Urothelium cell line (cell line): ENCODE data around the gene TRPM1.

Source experiments
- DNase-seq: peaks from one replicate; pipeline ENCODE4 v3.0.0; 2011; ENCODE audit warnings: low spot score, mixed read lengths
- FAIRE-seq: peaks from 2 replicates; lab custom pipeline; 2011; peaks lifted over from hg19 to GRCh38; lab: Jason Lieb, UNC

TRPM1 gene

GRCh38 chr15:30985081-30985531 lies 116.4 kb downstream of the TRPM1 start:
- no peak for DNase-seq

GRCh38 chr15:30984542-30984941 lies 117.0 kb downstream of the TRPM1 start:
- DNase-seq (no peak), FAIRE-seq (no peak)

More at GRCh38 chr15:30985081-30985531, 116.4 kb downstream of the TRPM1 start:
- FAIRE-seq, result no peak

- DNase-seq, result no peak
- FAIRE-seq, result no peak
These were observed 117.4 kb downstream of the TRPM1 start for GRCh38 chr15:30984118-30984517.

GRCh38 chr15:30979457-30979856 lies 122.1 kb downstream of the TRPM1 start:
- DNase-seq (no peak), FAIRE-seq (no peak)

- FAIRE-seq (no peak), DNase-seq (no peak)
These were observed 123.2 kb downstream of the TRPM1 start for GRCh38 chr15:30978328-30978727.

- DNase-seq (no peak), FAIRE-seq (no peak)
These were observed 127.4 kb downstream of the TRPM1 start for GRCh38 chr15:30974112-30974511.

- no peak for FAIRE-seq
These were observed 128.1 kb downstream of the TRPM1 start for GRCh38 chr15:30973379-30973778.

GRCh38 chr15:30969724-30970123 lies 131.8 kb downstream of the TRPM1 start:
- FAIRE-seq (no peak), DNase-seq (no peak)

More at GRCh38 chr15:30973379-30973778, 128.1 kb downstream of the TRPM1 start:
- DNase-seq, result no peak

- FAIRE-seq, result no peak
- no peak for DNase-seq
These were observed 137.8 kb downstream of the TRPM1 start for GRCh38 chr15:30963681-30964080.

- no peak for FAIRE-seq
- no peak for DNase-seq
These were observed 138.9 kb downstream of the TRPM1 start for GRCh38 chr15:30962659-30963058.

GRCh38 chr15:30962079-30962478 lies 139.4 kb downstream of the TRPM1 start:
- DNase-seq, result no peak

GRCh38 chr15:30958219-30958618 lies 143.3 kb downstream of the TRPM1 start:
- DNase-seq (no peak), FAIRE-seq (no peak)

More at GRCh38 chr15:30962079-30962478, 139.4 kb downstream of the TRPM1 start:
- no peak for FAIRE-seq

- no peak for DNase-seq
- FAIRE-seq, result no peak
These were observed 145.1 kb downstream of the TRPM1 start for GRCh38 chr15:30956216-30957124.

- FAIRE-seq, result no peak
- no peak for DNase-seq
These were observed 146.9 kb downstream of the TRPM1 start for GRCh38 chr15:30954674-30955073.

GRCh38 chr15:30953731-30954378 lies 147.7 kb downstream of the TRPM1 start:
- no peak for FAIRE-seq
- peak; percentile 52 for DNase-seq

GRCh38 chr15:30953183-30953582 lies 148.3 kb downstream of the TRPM1 start:
- FAIRE-seq (no peak), DNase-seq (no peak)
